ENCODE measurements around the gene PTGDS.
A peak's percentile ranks its signal among the peaks of the same experiment; 100 is the strongest.

The PTGDS gene

GRCh38 chr9:136946228-136947027 lies 30.9 kb upstream of the PTGDS start:
- DNase-seq, result no peak

GRCh38 chr9:136947028-136947891 lies 30.0 kb upstream of the PTGDS start:
- no peak for DNase-seq

- DNase-seq, result no peak
These were observed 29.3 kb upstream of the PTGDS start for GRCh38 chr9:136947955-136948510.

- no peak for DNase-seq
These were observed 28.0 kb upstream of the PTGDS start for GRCh38 chr9:136949239-136949816.

- DNase-seq, result peak; percentile 96
These were observed 27.3 kb upstream of the PTGDS start for GRCh38 chr9:136949817-136950655.

- no peak for DNase-seq
These were observed 26.5 kb upstream of the PTGDS start for GRCh38 chr9:136950656-136951276.

GRCh38 chr9:136951541-136952320 lies 25.6 kb upstream of the PTGDS start, which contains the start of gene LCN12:
TSS of gene LCN12 (plus strand) at chr9:136952273. CDS start at chr9:136952328, 55 bp downstream.
- DNase-seq, result no peak

GRCh38 chr9:136952321-136952850 lies 24.9 kb upstream of the PTGDS start:
- DNase-seq, result no peak

GRCh38 chr9:136952876-136953770 lies 24.2 kb upstream of the PTGDS start:
- DNase-seq, result no peak

- DNase-seq, result no peak
These were observed 23.5 kb upstream of the PTGDS start for GRCh38 chr9:136953771-136954269.

GRCh38 chr9:136954270-136955083 lies 22.8 kb upstream of the PTGDS start:
- no peak for DNase-seq

GRCh38 chr9:136955202-136955942 lies 21.9 kb upstream of the PTGDS start:
- DNase-seq, result no peak

- DNase-seq, result no peak
These were observed 21.4 kb upstream of the PTGDS start for GRCh38 chr9:136955943-136956335.

- no peak for DNase-seq
These were observed 20.7 kb upstream of the PTGDS start for GRCh38 chr9:136956604-136957003.

GRCh38 chr9:136957461-136957860 lies 19.8 kb upstream of the PTGDS start:
- DNase-seq, result no peak

- no peak for DNase-seq
These were observed 19.4 kb upstream of the PTGDS start for GRCh38 chr9:136957901-136958300.

GRCh38 chr9:136958473-136958872 lies 18.8 kb upstream of the PTGDS start:
- no peak for DNase-seq
